ENCODE measurements around the gene KPNA6. TPM values are rescaled to one million over a fixed set of nuclear protein-coding genes. Genes with fewer than 3 reads are reported as not detected.

KPNA6 gene
- total and polyA plus RNA-seq, 9 of the 15 experiments (the other 6 are each of a cell fraction or from before 2014, with no cell fraction given), result 20.1 to 54.6 (median 32.2) TPM

GRCh38 chr1:32066489-32066873 is 41.4 kb upstream of the KPNA6 start (continued):
- no peak for TF ChIP-seq USF1 (CRISPR knock-in tag; IDR thresholded peaks at IDR 0.05)
- no peak for TF ChIP-seq NCOA2 (IDR thresholded peaks at IDR 0.05; ENCODE audit: partially characterized antibody in 2 of 2)
- no peak for TF ChIP-seq E2F6 (IDR thresholded peaks at IDR 0.05; ENCODE audit: borderline replicate concordance in 1 of 2, extremely low read depth in 1 of 2, insufficient read depth in 1 of 2, insufficient read length in 1 of 2, low read depth in 1 of 2, low read length in 1 of 2, poor library complexity in 1 of 2, severe bottlenecking in 1 of 2)
- peak; percentile 56 for TF ChIP-seq NCOR1 (IDR thresholded peaks at IDR 0.05)
- no peak for TF ChIP-seq CEBPZ (IDR thresholded peaks at IDR 0.05; ENCODE audit: borderline replicate concordance, low read depth, low read length)
- no peak for TF ChIP-seq SRSF3 (IDR thresholded peaks at IDR 0.05; ENCODE audit: insufficient read depth, low read length)
- no peak for TF ChIP-seq IFI16 (CRISPR knock-in tag; IDR thresholded peaks at IDR 0.05)
- no peak for TF ChIP-seq RFX1 (IDR thresholded peaks at IDR 0.05)
- no peak for TF ChIP-seq ZNF3 (CRISPR knock-in tag; IDR thresholded peaks at IDR 0.05)
- TF ChIP-seq RBM22 (IDR thresholded peaks at IDR 0.05; ENCODE audit: low read depth, low read length, poor library complexity, severe bottlenecking), result no peak
- TF ChIP-seq ZNF24 (IDR thresholded peaks at IDR 0.05), result no peak
- no peak for TF ChIP-seq ILK (tag; IDR thresholded peaks at IDR 0.05; ENCODE audit: borderline replicate concordance, low read depth)
- TF ChIP-seq FUS (optimal IDR thresholded peaks at IDR 0.05; ENCODE audit: low read depth, low read length), result no peak
- no peak for TF ChIP-seq ZNF589 (CRISPR knock-in tag; IDR thresholded peaks at IDR 0.05; ENCODE audit: low read depth)
- no peak for TF ChIP-seq ZNF431 (CRISPR knock-in tag; IDR thresholded peaks at IDR 0.05)
- no peak for TF ChIP-seq DLX4 (CRISPR knock-in tag; IDR thresholded peaks at IDR 0.05)
